ENCODE measurements around the gene ERBB4. TPM values are rescaled to one million over a fixed set of nuclear protein-coding genes. Genes with fewer than 3 reads are reported as not detected.

The ERBB4 gene
- total and polyA plus RNA-seq, 10 of the 15 experiments (the other 5 are each of a cell fraction or from before 2014, with no cell fraction given) = under 0.01 to 0.23 (median 0.01) TPM; not detected in 4

- TF ChIP-seq MYB (IDR thresholded peaks at IDR 0.05; ENCODE audit: borderline replicate concordance, low read depth, low read length) (no peak), NFYB (IDR thresholded peaks at IDR 0.05; ENCODE audit: insufficient read depth, low read depth, low read length) (no peak), NR2C1 (IDR thresholded peaks at IDR 0.05) (no peak), NR2C2 (IDR thresholded peaks at IDR 0.05; ENCODE audit: borderline replicate concordance, control insufficient read depth, insufficient read length, low read depth) (no peak), MTA3 (IDR thresholded peaks at IDR 0.05; ENCODE audit: borderline replicate concordance, low read length) (no peak), MTA2 (IDR thresholded peaks at IDR 0.05; ENCODE audit: low read depth) (peak; percentile 51; the same call in 1 of the 2 replicates), CHD4 (IDR thresholded peaks at IDR 0.05) (no peak), SREBF1 (IDR thresholded peaks at IDR 0.05; ENCODE audit: low read length) (no peak), BCL3 (IDR thresholded peaks at IDR 0.05; ENCODE audit: borderline replicate concordance, insufficient read depth, low read depth, low read length, poor library complexity, severe bottlenecking) (no peak), RELB (IDR thresholded peaks at IDR 0.05; ENCODE audit: low read depth) (peak; percentile 68; the same call in 1 of the 2 replicates), SMC3 (IDR thresholded peaks at IDR 0.05; ENCODE audit: borderline replicate concordance, low read length) (no peak), SREBF2 (IDR thresholded peaks at IDR 0.05; ENCODE audit: low read length) (no peak), BHLHE40 (IDR thresholded peaks at IDR 0.05; ENCODE audit: borderline replicate concordance in 1 of 2, low read depth in 2 of 2, low read length in 1 of 2) (peak; percentile 48 to 70; a peak in 3 of 4 replicates), HCFC1 (IDR thresholded peaks at IDR 0.05; ENCODE audit: low read length) (no peak), TAF1 (IDR thresholded peaks at IDR 0.05; ENCODE audit: borderline replicate concordance, low read depth, low read length) (no peak), RAD21 (IDR thresholded peaks at IDR 0.05; ENCODE audit: insufficient read depth, low read depth, low read length) (no peak)
- TF ChIP-seq, protein P1, sequence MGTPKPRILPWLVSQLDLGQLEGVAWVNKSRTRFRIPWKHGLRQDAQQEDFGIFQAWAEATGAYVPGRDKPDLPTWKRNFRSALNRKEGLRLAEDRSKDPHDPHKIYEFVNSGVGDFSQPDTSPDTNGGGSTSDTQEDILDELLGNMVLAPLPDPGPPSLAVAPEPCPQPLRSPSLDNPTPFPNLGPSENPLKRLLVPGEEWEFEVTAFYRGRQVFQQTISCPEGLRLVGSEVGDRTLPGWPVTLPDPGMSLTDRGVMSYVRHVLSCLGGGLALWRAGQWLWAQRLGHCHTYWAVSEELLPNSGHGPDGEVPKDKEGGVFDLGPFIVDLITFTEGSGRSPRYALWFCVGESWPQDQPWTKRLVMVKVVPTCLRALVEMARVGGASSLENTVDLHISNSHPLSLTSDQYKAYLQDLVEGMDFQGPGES (IDR thresholded peaks at IDR 0.05) = no peak
- TF ChIP-seq, protein P2, sequence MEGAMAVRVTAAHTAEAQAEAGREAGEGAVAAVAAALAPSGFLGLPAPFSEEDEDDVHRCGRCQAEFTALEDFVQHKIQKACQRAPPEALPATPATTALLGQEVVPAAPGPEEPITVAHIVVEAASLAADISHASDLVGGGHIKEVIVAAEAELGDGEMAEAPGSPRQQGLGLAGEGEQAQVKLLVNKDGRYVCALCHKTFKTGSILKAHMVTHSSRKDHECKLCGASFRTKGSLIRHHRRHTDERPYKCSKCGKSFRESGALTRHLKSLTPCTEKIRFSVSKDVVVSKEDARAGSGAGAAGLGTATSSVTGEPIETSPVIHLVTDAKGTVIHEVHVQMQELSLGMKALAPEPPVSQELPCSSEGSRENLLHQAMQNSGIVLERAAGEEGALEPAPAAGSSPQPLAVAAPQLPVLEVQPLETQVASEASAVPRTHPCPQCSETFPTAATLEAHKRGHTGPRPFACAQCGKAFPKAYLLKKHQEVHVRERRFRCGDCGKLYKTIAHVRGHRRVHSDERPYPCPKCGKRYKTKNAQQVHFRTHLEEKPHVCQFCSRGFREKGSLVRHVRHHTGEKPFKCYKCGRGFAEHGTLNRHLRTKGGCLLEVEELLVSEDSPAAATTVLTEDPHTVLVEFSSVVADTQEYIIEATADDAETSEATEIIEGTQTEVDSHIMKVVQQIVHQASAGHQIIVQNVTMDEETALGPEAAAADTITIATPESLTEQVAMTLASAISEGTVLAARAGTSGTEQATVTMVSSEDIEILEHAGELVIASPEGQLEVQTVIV (IDR thresholded peaks at IDR 0.05; ENCODE audit: borderline replicate concordance, partially characterized antibody) = no peak
- TF ChIP-seq, protein P3, sequence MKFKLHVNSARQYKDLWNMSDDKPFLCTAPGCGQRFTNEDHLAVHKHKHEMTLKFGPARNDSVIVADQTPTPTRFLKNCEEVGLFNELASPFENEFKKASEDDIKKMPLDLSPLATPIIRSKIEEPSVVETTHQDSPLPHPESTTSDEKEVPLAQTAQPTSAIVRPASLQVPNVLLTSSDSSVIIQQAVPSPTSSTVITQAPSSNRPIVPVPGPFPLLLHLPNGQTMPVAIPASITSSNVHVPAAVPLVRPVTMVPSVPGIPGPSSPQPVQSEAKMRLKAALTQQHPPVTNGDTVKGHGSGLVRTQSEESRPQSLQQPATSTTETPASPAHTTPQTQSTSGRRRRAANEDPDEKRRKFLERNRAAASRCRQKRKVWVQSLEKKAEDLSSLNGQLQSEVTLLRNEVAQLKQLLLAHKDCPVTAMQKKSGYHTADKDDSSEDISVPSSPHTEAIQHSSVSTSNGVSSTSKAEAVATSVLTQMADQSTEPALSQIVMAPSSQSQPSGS (IDR thresholded peaks at IDR 0.05; ENCODE audit: low read length) = 0 out of 2 replicates have a peak, but pooled peaks have one; percentile 51
- TF ChIP-seq, protein P4, sequence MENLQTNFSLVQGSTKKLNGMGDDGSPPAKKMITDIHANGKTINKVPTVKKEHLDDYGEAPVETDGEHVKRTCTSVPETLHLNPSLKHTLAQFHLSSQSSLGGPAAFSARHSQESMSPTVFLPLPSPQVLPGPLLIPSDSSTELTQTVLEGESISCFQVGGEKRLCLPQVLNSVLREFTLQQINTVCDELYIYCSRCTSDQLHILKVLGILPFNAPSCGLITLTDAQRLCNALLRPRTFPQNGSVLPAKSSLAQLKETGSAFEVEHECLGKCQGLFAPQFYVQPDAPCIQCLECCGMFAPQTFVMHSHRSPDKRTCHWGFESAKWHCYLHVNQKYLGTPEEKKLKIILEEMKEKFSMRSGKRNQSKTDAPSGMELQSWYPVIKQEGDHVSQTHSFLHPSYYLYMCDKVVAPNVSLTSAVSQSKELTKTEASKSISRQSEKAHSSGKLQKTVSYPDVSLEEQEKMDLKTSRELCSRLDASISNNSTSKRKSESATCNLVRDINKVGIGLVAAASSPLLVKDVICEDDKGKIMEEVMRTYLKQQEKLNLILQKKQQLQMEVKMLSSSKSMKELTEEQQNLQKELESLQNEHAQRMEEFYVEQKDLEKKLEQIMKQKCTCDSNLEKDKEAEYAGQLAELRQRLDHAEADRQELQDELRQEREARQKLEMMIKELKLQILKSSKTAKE (IDR thresholded peaks at IDR 0.05; ENCODE audit: low read depth, poor library complexity, severe bottlenecking) = no peak
Measured at GRCh38 chr2:211367711-211368110, 1170.9 kb downstream of the ERBB4 start (continued).
